Anterior cingulate cortex (tissue), 58 donors: ENCODE data around the gene MLIP.

ENCODE experiments used
- DNase-seq, 58 donors: peaks; one replicate each; lab custom pipeline; 2025; lab: John Stamatoyannopoulos, UW

MLIP gene

GRCh38 chr6:54096811-54097210, 14.4 kb upstream of the MLIP start:
- no peak for DNase-seq

DNA sequence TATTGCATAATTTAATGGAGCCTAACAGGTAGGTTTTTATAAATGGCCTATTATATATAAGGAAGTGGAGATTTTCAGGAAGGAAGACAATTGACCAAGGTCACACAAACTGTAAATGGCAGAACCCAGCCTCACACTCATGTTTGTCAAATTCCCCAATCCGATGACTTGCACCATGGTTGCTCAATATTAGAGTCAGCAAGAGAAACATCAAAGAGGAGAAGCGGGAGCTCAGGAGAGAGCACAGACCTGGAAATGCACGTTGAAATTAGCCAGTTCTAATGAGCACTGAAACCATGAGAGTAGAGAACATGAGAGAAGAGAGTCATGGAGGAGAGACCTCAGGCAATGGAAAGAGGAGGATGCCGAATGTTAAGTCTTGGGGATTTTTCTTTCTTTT, 13.5 kb upstream of the MLIP start:
- no peak for DNase-seq

DNA sequence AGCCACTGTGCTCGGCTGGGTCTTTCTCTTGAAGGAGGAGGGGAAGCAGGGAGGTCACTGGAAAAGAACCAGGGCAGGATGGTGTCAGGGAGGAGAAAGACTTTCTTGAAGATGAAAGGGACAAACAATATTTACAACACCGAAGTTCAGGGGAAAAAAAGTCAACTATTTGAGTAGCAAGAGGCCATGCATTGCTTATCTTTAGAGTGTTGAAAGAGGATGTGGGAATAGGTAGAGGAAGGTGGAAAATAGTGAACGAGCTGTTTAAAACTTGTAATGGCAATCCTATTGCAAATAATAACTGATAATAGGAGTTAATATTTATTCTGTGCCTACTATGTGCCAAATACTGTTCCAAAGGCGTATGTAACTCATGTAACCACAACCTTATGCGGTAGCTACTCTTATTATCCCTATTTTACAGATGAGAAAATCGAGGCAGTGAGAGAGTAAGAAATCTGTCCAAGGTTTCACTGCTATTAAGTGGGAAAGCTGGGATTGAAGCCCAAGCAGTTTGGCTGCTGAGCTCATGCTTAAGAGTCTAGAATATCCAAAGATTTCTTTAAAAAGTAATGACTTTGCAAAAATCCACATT, 12.7 kb upstream of the MLIP start:
- no peak for DNase-seq

- DNase-seq: no peak
Observed at GRCh38 chr6:54099225-54099624, 12.0 kb upstream of the MLIP start.

GRCh38 chr6:54100411-54101006, 10.7 kb upstream of the MLIP start:
- no peak for DNase-seq

DNA sequence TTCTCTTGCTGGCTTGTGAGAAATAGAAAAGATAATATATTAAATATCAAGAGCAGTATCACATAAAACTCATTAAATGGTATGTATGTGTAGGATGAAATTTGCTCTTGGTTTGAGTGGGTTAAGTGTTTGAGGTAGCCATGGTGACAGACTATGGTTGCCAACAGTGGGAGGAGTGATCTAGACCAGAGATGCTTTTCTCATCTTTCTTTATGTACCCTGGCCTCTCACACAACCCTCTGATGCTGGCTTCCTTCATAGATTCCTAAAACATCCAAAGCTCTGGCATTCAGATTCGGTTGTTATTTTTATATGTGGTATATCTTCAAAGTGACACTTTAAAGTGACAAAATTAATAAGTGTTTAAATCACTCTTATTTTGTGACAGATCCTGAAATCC, 9.0 kb upstream of the MLIP start:
- peak in 4 of 58 donors; percentile 11 to 26 (median 20) for DNase-seq

- DNase-seq: no peak
Observed at GRCh38 chr6:54103497-54103896, 7.7 kb upstream of the MLIP start.

GRCh38 chr6:54106727-54107126, 4.5 kb upstream of the MLIP start:
- DNase-seq: no peak

- DNase-seq: peak in 2 of 58 donors; percentile 13 to 16
Observed at GRCh38 chr6:54107470-54108090, 3.7 kb upstream of the MLIP start.

GRCh38 chr6:54108271-54108670, 3.0 kb upstream of the MLIP start:
- DNase-seq: no peak

GRCh38 chr6:54109586-54109985, 1.7 kb upstream of the MLIP start:
- no peak for DNase-seq

DNA sequence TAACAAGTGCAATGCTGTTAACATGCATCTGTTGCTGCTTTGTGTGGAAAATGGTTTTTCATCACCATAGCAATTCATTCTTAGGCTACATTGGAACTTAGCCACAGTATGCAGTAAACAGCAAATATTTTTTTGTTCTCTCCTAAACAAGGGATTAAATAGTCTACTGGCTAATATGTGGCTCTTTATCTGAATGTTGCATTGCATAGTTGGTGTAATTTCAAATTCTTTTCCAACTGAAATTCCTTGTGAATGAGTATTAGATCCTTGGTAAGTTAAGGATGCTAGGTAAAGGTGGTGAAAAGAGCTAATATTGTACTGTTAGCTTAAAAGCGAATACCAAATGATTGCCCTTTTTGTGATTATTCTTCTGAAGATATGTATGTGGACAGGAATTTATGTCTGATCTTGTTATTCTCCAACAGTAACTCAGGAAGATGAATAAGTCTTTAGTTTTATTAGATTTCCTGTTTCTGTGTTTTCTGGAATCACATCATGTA, 958 bp downstream of the MLIP start:
- DNase-seq: no peak

DNA sequence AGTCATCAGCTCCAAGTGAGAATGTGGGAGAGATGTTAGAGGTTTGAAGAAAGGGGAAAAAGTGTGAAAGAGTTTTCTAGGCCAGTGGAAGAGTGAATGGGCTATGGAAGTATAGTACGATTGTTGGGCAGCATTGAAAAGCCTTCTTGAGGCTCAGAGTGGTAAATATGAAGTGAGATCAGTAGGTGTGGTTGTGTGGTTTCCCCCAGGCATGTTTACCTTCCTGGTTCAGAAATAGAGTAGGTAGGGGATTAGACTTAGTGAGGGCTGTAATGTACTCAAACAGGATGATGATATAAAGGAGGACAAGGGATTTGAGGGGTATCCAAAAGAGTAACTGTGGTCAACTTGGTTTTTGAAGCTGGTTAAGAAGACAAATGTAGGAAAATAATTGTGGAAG, 3.7 kb downstream of the MLIP start:
- no peak for DNase-seq

- DNase-seq: no peak
Observed at GRCh38 chr6:54115966-54116365, 4.7 kb downstream of the MLIP start.

DNA sequence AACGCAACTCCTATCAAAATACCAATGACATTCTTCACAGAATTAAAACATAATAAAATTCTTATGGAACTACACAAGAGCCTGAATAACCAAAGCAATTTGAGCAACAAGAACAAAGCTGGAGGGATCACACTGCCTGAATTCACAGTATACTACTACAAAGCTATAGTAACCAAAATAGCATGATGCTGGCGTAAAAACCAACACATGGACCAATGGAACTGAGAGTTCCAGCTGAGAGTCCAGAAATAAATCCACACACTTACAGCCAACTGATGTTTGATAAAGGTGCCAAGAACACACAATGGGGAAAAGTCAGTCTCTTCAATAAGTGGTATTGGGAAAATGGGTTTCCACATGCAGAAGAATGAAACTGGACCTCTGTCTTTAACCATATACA, 6.9 kb downstream of the MLIP start:
- no peak for DNase-seq

DNA sequence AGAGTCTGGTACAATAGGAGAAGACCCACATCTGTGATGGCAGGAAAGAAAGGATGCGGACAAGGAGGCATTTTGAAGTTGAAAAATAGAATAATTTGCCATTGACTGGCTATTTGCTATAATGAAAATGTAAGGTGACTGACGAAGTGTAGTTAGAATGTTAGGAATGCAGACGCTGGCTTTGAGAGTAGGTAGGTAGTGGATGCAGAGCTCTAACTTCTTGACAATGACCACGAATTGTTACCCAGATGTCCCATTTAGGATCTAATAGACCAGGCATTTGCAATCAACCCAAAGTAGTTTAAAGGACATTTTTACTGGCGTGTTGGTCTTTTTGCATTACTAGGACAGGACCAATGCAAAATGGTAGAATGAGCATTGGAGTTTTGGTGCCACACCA, 14.2 kb downstream of the MLIP start:
- DNase-seq: no peak

DNA sequence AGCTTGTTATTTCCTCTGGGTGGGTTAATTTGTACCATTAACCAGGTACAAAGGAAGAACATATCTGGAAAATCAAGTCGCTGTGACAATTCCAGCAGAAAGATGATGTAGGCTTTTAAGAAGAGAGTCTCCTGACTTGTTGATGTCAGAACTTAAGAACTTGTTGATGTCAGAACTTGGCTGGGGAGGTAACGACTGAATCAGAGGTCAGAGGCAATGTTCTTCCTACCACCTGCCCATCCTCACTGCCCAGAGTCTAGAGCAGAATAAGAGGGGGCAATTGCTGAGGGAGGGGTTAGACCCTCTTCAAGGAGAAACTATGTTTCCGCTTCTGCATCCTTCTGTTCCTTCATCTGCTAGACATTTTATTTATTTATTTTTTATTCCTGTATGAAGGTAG, 18.9 kb downstream of the MLIP start:
- no peak for DNase-seq

GRCh38 chr6:54132587-54132986, 21.3 kb downstream of the MLIP start:
- no peak for DNase-seq

DNA sequence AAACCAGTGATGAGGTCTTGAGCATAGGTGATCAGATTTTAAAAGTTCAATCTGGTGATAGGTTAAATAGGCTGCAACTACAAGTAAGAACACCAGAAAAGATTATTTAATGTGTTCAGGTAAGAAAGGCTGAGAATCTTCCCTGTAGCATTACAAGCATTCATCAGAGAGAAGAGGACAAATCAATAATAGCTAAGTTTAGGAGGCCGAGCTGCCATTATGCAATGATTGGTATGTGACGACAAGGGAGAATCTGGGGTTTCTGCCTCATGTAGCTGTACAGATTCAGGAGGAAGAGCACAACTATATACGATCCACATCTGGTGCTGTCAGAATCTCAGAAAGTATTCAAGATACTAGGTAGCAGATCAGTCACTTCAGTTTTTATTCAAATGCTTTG, 21.9 kb downstream of the MLIP start:
- DNase-seq: no peak

DNA sequence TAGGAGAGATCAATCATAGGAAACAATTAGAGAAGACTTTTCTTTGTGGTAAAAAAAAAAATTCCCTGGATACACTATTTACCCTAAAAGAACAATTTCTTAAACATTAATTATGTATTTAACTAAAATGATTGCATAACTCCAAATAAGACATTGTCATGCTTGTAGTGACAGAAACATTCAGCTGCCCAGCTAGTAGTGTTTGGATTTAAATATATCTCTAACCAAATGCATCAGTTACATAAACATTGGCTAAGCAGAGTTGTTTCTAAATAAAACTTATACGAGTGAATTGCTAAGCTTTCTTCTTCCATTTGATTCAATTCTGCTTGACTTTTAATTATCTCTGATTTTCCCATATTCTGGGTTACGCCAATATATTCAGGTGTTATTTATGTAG, 23.7 kb downstream of the MLIP start:
- peak in 1 of 58 donors; percentile 3 for DNase-seq

DNA sequence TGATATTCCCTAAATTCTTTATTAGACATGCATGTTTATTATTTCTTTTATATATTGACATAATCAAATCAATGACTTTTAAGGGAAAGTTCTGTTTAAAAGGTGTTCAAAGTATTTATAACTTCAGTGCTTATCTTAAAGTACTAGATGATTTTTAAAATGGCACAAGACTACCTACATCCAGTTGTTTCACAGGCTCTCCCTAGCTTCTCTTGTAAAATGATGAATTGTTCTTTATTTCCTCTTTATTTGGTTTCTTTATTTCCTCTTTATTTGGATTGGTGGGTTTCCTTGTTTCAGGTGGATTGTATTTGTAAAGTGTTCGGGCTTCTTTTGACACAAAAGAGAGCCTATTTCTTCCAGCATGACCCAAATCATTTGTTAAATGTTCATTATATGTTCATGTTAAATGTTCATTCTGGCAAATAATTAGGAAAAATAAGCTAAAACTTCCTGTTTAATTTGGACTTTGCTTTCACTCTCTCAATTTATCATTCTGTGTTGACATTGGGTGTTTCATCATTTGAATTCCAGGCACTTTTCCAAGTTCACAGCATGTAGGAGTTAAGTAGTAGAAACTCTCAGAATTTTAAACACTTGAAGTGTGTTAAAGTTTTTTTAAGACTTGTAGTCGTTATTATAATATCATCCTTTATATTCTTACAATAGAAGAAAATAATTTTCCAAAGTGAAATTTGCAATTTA, 24.6 kb downstream of the MLIP start:
- DNase-seq: peak in 2 of 58 donors; percentile 3 to 26

- DNase-seq: no peak
Observed at GRCh38 chr6:54138795-54139194, 27.6 kb downstream of the MLIP start.
